Measurements from ENCODE around the gene KSR2.

KSR2 gene

GRCh38 chr12:117981267-117981666, 12.5 kb upstream of the KSR2 start:
- Histone ChIP-seq H3K9me3 (ENCODE audit: control insufficient read depth, insufficient read depth, low read length) (no peaks in the 10 kb centered on the region), H3K27ac (ENCODE audit: low read depth, low read length) (no peak overlapping the region), H3K79me2 (ENCODE audit: control insufficient read depth, low read length) (no peaks in the 10 kb centered on the region), H3K9me2 (replicated peaks; ENCODE audit: control insufficient read depth, low read length) (no peaks in the 10 kb centered on the region), H3K27me3 (ENCODE audit: control insufficient read depth, low read length) (peaks cover 16% of the 10 kb centered on the region), H3K4me1 (ENCODE audit: control insufficient read depth, low read length) (no peaks in the 10 kb centered on the region), H3K4me2 (ENCODE audit: low read length) (no peak overlapping the region), H3F3A (ENCODE audit: control insufficient read depth, insufficient read depth) (no peaks in the 10 kb centered on the region), H3K36me3 (ENCODE audit: control insufficient read depth, low read length) (no peaks in the 10 kb centered on the region), H3K4me3 (ENCODE audit: low read length) (no peak overlapping the region), H4K20me1 (ENCODE audit: control insufficient read depth, insufficient read depth, low read depth, low read length) (no peaks in the 10 kb centered on the region)
- no peak for TF ChIP-seq EZH2phosphoT487 (IDR thresholded peaks at IDR 0.05; ENCODE audit: borderline replicate concordance, low read length)
- no peak for TF ChIP-seq CTCF (IDR thresholded peaks at IDR 0.05; ENCODE audit: low read depth, low read length, poor library complexity, severe bottlenecking)

GRCh38 chr12:117980616-117981015, 11.8 kb upstream of the KSR2 start:
- Histone ChIP-seq H3K79me2 (ENCODE audit: control insufficient read depth, low read length) (no peaks in the 10 kb centered on the region), H3K9me2 (replicated peaks; ENCODE audit: control insufficient read depth, low read length) (no peaks in the 10 kb centered on the region), H3K4me2 (ENCODE audit: low read length) (no peak overlapping the region), H4K20me1 (ENCODE audit: control insufficient read depth, insufficient read depth, low read depth, low read length) (no peaks in the 10 kb centered on the region), H3K9me3 (ENCODE audit: control insufficient read depth, insufficient read depth, low read length) (no peaks in the 10 kb centered on the region), H3K4me1 (ENCODE audit: control insufficient read depth, low read length) (no peaks in the 10 kb centered on the region), H3K4me3 (ENCODE audit: low read length) (no peak overlapping the region), H3F3A (ENCODE audit: control insufficient read depth, insufficient read depth) (no peaks in the 10 kb centered on the region), H3K36me3 (ENCODE audit: control insufficient read depth, low read length) (no peaks in the 10 kb centered on the region), H3K27me3 (ENCODE audit: control insufficient read depth, low read length) (peaks cover 16% of the 10 kb centered on the region), H3K27ac (ENCODE audit: low read depth, low read length) (no peak overlapping the region)
- TF ChIP-seq EZH2phosphoT487 (IDR thresholded peaks at IDR 0.05; ENCODE audit: borderline replicate concordance, low read length) (no peak), CTCF (IDR thresholded peaks at IDR 0.05; ENCODE audit: low read depth, low read length, poor library complexity, severe bottlenecking) (no peak)

GRCh38 chr12:117977373-117977772, 8.6 kb upstream of the KSR2 start:
- Histone ChIP-seq H3K4me3 (ENCODE audit: low read length) (no peak overlapping the region), H3K9me3 (ENCODE audit: control insufficient read depth, insufficient read depth, low read length) (no peaks in the 10 kb centered on the region), H4K20me1 (ENCODE audit: control insufficient read depth, insufficient read depth, low read depth, low read length) (no peaks in the 10 kb centered on the region), H3K27me3 (ENCODE audit: control insufficient read depth, low read length) (peaks cover 7% of the 10 kb centered on the region), H3K9me2 (replicated peaks; ENCODE audit: control insufficient read depth, low read length) (no peaks in the 10 kb centered on the region), H3K4me1 (ENCODE audit: control insufficient read depth, low read length) (no peaks in the 10 kb centered on the region), H3K36me3 (ENCODE audit: control insufficient read depth, low read length) (no peaks in the 10 kb centered on the region), H3F3A (ENCODE audit: control insufficient read depth, insufficient read depth) (no peaks in the 10 kb centered on the region), H3K27ac (ENCODE audit: low read depth, low read length) (no peak overlapping the region), H3K79me2 (ENCODE audit: control insufficient read depth, low read length) (no peaks in the 10 kb centered on the region), H3K4me2 (ENCODE audit: low read length) (no peak overlapping the region)
- no peak for TF ChIP-seq CTCF (IDR thresholded peaks at IDR 0.05; ENCODE audit: low read depth, low read length, poor library complexity, severe bottlenecking)
- TF ChIP-seq EZH2phosphoT487 (IDR thresholded peaks at IDR 0.05; ENCODE audit: borderline replicate concordance, low read length), result no peak

- Histone ChIP-seq H3K4me3 (ENCODE audit: low read length) (no peak overlapping the region), H3K9me2 (replicated peaks; ENCODE audit: control insufficient read depth, low read length) (no peaks in the 10 kb centered on the region), H4K20me1 (ENCODE audit: control insufficient read depth, insufficient read depth, low read depth, low read length) (no peaks in the 10 kb centered on the region), H3K27ac (ENCODE audit: low read depth, low read length) (no peak overlapping the region), H3K36me3 (ENCODE audit: control insufficient read depth, low read length) (no peaks in the 10 kb centered on the region), H3K27me3 (ENCODE audit: control insufficient read depth, low read length) (no peaks in the 10 kb centered on the region; the same call in 1 of the 2 replicates), H3K4me2 (ENCODE audit: low read length) (no peak overlapping the region), H3K79me2 (ENCODE audit: control insufficient read depth, low read length) (no peaks in the 10 kb centered on the region), H3K4me1 (ENCODE audit: control insufficient read depth, low read length) (no peaks in the 10 kb centered on the region), H3K9me3 (ENCODE audit: control insufficient read depth, insufficient read depth, low read length) (no peaks in the 10 kb centered on the region), H3F3A (ENCODE audit: control insufficient read depth, insufficient read depth) (no peaks in the 10 kb centered on the region)
- TF ChIP-seq CTCF (IDR thresholded peaks at IDR 0.05; ENCODE audit: low read depth, low read length, poor library complexity, severe bottlenecking) (no peak), EZH2phosphoT487 (IDR thresholded peaks at IDR 0.05; ENCODE audit: borderline replicate concordance, low read length) (no peak)
Measured at GRCh38 chr12:117975006-117975405, 6.2 kb upstream of the KSR2 start.
